NOMO-1 (cell line): ENCODE data around the gene SYN1.

Source experiments
- DNase-seq, 2 experiments: peaks; one replicate each; lab custom pipeline; 2025; ENCODE audit not compliant: unreplicated experiment in 2 of 2; lab: John Stamatoyannopoulos, UW

Gene SYN1

GRCh38 chrX:47634871-47635575 lies 15.4 kb upstream of the SYN1 start:
- no peak for DNase-seq

DNA sequence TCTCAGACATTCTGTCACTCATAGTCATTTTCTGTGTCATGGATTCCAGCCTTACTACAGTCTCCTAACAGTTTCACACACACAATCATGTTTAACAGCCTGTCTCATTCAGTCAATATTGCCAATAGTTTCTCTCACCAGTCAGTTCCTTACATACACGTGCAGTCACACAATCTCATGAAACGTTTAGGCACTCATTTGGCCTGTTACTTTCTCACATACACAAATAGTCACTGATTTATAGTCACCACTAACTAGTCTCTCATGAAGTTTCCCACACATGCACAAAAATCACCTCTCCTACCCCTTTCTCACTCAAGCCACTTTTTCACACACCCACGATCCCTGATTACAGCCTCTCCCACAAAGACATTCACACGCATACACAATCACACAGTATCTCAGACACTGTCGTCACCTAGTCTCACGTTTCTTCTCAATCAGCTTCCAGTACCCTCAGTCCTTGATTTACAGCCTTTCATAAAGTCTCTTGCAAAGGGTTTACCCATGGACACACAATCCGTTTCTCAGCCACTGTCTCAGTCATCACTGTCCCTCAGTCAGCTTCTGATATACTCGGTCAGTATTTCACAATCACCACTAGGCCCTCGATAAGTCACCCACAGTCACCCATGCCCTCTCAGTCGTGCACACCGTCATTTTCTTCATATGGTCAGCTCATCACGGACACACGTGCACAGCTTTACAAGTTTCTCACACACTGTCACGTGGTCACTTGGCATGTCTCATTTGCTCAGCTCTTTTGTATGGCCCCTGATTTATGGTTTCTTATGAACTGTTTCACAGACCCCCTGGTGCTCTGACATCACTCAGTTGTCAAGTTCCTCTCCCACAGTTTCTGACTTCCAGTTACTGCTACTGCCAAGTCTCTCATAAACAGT lies 14.3 kb upstream of the SYN1 start:
- DNase-seq, result peak in 1 of 2 experiments; percentile 17

GRCh38 chrX:47632666-47633065 lies 13.0 kb upstream of the SYN1 start:
- no peak for DNase-seq

- no peak for DNase-seq
These were observed 12.0 kb upstream of the SYN1 start for GRCh38 chrX:47631676-47632075.

DNA sequence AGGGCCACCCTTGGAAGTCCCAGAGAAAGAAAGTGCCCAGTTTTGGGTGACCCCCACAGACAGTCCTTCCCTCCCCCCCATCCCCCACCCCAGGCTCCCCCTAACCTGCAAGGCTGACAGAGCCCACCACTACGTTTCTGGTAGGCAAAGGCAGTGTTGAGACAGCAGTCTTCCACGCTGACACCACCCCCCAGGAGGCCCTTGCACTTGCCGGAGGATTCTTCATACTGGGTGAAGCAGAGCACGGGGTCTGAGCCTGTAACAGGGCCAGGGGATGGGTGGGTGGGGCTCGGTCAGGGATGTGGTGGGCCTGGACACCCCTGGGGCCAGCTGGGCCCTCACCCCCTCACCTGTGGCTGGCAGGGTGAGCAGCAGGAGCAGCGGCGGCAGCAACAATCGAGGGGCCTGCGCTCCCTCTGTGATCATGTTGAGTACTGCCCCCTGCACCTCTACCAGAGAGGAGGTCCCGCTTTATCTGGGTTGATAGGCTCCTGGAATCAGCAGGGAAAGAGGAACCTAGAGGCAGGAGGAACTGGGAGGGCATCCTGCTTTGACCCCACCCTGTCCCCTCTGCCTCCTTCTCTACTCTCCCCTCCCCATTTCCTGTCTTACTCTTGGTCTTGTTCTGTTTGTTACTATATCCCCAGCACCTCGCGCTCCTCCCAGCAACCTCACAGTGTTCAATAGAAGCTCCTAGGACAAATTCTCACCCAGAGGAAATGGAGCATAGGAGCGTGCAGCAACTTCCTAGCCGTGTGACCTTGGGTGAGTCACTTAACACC lies 10.0 kb upstream of the SYN1 start, which contains the start of gene CFP:
Gene CFP (minus strand): TSS at position 512 of the 782 bp plus-strand sequence. CDS start 86 bp downstream, at position 426.
- DNase-seq, result peak; percentile 42 to 54

DNA sequence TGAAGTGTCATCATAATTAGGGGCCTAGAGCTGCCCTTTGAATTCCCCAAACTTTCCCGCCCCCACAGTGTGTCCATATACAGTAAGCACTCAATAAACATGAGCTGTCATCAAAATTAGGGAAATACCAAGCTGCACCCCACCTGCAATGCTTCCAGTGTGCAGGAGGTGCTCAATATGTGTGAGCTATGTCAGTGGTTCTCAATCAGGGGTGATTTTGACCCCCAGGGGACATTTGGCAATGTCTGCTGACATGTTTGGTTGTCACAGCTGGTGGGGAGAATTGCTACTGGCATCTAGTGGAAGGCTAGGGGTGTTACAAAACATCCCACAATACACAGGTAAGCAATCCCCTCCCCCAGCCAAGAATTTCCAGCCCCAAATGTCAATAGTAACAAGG lies 9.3 kb upstream of the SYN1 start:
- peak in 1 of 2 experiments; percentile 15 for DNase-seq

DNA sequence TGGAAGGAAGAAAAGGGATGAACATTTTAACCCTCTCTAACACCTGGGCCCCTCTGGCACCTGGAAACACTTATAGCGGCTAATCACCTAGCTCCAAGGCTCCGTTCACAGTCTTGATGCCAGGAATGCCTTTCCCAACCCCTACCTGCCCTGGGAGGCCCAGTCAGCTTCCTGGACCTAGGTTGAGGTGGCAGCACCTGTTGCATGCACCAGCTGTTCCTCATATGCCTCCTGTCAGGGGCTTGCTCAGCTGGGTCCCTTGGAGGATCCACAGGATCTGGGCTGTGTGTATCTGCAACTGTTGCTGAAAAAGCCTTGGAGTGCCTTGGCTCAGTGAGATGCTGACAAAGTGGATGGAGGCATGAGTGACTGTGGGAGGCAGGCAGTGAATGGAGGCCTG lies 5.7 kb upstream of the SYN1 start:
- DNase-seq, result no peak

DNA sequence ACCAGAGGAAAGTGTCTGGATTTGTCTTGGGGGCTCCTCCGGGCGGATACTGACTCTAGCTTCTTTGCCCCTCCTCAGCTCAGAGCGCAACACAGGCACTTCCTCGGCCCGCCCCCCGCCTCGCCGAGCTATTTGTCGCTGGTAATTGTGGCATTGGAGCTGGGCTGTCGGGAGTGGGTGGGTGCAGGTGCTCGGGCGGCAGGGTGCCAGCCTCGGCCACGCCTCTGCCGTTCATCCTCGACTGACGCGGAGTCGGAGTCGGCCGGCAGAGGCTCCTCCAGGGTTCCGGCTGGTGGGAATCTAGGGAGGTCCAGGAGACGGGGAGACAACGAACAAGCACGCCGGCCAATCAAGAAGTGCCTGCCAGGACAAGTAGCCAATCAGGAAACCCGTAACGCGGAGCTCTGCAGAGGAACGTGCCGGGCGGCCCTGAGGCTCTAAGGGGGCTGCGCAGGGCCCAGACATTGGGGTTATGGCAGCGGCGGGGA lies 3.9 kb upstream of the SYN1 start:
- no peak for DNase-seq

GRCh38 chrX:47621851-47622250 lies 2.2 kb upstream of the SYN1 start:
- DNase-seq, result no peak

DNA sequence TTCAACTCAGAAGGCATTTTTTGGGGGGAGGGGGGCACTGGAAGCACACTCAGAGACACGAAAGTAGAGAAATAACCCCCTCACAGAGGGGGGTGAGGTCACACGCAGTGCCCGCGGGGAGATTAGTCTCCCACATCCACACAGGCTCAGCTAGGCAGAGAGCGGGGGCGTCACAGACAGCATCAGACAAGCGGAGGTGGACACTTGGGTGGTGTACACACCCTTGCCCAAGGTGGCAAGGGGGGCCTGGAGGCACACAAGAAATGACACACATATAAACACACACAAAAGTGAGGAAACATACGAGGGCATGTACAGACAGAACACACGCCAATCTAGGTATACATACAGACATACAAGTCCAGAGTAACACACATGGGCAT lies 637 bp upstream of the SYN1 start:
- DNase-seq, result no peak

GRCh38 chrX:47618923-47619485 lies 653 bp downstream of the SYN1 start:
- no peak for DNase-seq

- DNase-seq, result no peak
These were observed 5.0 kb downstream of the SYN1 start for GRCh38 chrX:47614618-47615017.

GRCh38 chrX:47613082-47613481 lies 6.6 kb downstream of the SYN1 start:
- DNase-seq, result no peak

DNA sequence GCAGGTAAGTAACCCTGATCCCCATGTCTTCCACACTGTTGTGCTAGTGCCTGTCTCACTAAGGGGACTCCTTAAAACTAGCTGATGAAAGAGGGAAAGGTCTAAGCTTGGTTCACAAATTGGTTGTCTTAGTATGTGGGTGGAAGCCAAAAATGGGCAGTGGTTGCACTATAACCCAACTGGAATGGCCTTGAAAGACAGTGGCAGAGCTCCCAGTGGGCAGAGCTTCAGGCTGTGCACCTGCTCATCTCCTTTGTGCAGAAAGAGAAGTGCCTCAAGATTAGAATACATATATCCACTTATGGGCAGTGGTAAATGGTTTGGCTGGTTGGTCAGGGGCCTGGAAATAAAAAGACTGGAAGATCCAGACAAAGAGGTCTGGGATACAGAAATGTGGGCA lies 7.2 kb downstream of the SYN1 start:
- DNase-seq, result no peak

DNA sequence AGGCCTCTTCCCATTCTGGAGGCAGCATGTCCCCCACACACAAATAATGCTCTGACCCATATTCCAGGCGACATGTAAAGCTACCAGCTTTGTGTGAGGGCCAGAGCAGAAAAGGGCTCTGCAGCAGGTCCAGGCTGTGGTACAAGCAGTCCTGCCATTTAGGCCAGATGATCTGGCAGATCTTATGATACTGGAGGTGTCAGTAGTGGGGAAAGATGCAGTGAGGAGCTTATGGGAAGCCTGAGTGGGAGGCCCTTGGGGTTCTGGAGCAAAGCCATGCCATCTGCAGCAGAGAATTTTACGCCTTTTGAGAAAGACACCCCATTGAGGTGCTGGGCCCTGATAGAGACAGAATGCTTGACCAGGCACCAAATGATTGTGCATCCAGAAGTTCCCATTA lies 7.7 kb downstream of the SYN1 start:
- DNase-seq, result no peak

GRCh38 chrX:47611489-47611888 lies 8.2 kb downstream of the SYN1 start:
- DNase-seq, result no peak

DNA sequence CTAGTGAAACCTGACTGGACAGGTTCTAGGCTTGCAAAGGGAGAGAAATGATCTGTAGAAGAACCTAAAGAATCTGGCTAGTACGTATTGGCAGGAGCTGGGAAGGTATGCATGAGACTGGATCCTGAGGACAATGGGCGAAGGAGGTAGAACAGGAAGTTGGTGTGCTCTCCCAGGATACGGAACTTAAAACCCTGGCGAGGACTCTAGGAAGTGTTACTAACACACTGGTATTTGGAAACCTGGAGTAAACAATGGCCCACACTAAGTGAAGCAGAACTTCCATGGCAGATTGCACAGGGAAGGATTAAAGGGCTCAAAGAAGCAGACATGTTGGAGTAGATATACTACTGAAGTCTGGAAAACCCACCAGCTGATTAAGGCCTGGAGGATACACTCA lies 9.1 kb downstream of the SYN1 start:
- DNase-seq, result no peak

DNA sequence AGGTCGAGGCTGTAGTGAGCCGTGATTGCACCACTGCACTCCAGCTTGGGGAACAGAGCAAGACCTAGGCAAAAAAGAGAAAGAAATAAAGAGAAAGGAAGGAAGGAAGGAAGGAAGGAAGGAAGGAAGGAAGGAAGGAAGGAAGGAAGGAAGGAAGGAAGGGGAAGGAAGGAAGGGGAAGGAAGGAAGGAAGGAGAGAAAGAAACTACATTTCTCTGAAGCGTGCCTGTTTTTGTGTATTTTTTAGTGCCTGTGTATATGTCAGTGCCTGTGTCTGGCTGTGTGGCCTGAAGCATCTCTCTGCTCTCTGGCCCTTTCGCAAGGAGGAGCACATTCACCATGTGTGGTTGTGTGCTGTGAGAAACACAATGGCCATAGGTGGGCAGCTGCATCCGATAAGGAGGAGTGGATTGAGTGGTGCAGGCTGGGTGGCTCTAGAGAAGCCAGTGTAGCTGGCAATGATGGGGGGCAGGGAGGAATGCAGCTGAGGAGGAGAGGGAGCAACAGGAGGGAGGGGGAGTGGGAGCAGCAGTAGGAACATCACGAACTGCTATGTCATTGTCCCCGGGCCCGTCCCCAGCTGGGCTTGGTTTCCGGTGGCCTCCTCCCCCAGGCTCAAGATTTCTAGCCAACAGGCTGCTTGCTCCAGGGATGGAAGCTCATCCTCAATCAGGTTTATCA lies 11.4 kb downstream of the SYN1 start:
- DNase-seq, result no peak

GRCh38 chrX:47607091-47607490 lies 12.6 kb downstream of the SYN1 start:
- DNase-seq, result no peak

DNA sequence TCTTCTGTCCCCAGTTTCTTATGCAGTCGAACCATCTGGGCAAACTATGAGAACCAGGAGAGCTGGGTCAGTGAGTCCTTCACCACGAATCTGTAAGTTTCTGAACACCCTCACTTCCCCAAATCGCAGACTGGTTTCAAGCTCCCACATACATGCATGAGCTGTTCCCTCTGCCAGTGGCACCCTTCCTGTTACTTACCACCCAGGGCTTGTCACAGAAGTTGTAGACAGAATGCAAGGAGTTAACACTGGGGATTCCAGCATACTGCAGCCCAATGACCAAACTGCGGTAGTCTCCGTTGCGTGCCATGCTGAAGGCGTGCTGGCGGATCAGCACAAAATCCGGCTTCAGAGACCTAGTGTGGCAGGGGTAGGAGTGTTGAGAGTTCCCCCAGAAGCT lies 14.6 kb downstream of the SYN1 start:
- no peak for DNase-seq
